Osteocyte (in vitro differentiated cells): ENCODE results near the gene AK9. TPM values are rescaled to one million over a fixed set of nuclear protein-coding genes. Genes with fewer than 3 reads are reported as not detected.

ENCODE experiments used
- DNase-seq: peaks from one replicate; pipeline ENCODE4 v3.0.0; 2021; ENCODE audit warnings: mixed read lengths; ENCODE audit not compliant: unreplicated experiment; ENCODE audit errors: extremely low spot score
- H3K27ac Mint-ChIP-seq: one replicate; pipeline ENCODE4 v1.8.0; 2021; ENCODE audit warnings: mild to moderate bottlenecking, mixed read lengths; ENCODE audit not compliant: unreplicated experiment
- H3K27me3 Mint-ChIP-seq: one replicate; pipeline ENCODE4 v1.8.0; 2021; ENCODE audit warnings: mixed read lengths; ENCODE audit not compliant: unreplicated experiment
- H3K36me3 Mint-ChIP-seq: one replicate; pipeline ENCODE4 v1.8.0; 2021; ENCODE audit warnings: mixed read lengths; ENCODE audit not compliant: unreplicated experiment
- H3K4me1 Mint-ChIP-seq: one replicate; pipeline ENCODE4 v1.8.0; 2021; ENCODE audit warnings: mixed read lengths; ENCODE audit not compliant: unreplicated experiment
- H3K4me3 Mint-ChIP-seq: one replicate; pipeline ENCODE4 v1.8.0; 2021; ENCODE audit warnings: mild to moderate bottlenecking, moderate library complexity, mixed read lengths; ENCODE audit not compliant: unreplicated experiment
- H3K9me3 Mint-ChIP-seq: one replicate; pipeline ENCODE4 v1.8.0; 2021; ENCODE audit warnings: mixed read lengths; ENCODE audit not compliant: unreplicated experiment
- total RNA-seq: library from RNA; stranded (reverse); gene quantifications from 2 replicates; pipeline ENCODE4 v1.2.1, GENCODE V29; 2021
- TF ChIP-seq, protein P1 (sequence below): fragments of 200-600 bp; sonication (generic); IDR thresholded peaks from 2 replicates; pipeline ENCODE4 v1.5.0; 2021; ENCODE audit warnings: antibody characterized with exemption, mild to moderate bottlenecking, moderate library complexity

The AK9 gene
- total RNA-seq, 1 donor from 2014 or later: 5.3 TPM

DNA sequence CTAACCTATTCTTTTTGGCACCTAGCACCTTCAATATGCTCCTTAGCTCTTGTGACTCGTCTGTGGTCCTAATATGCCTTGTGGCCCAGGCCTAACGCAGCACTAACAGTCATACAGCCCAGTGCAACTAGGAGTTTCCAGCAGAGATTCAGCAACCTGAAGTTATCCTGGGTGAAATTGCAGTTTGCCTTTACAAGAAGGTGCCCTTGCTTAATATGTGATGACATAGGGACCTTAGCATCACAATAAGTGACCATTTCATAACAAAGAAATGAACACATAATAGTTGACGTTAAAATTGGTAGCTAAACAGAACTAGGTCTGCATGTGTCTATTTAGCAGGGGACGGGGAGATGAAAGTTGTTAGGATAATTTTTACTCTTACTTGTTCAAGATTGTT, 10.2 kb upstream of the AK9 start:
- H3K27ac Mint-ChIP-seq: no peak overlapping the region
- TF ChIP-seq, protein P1, sequence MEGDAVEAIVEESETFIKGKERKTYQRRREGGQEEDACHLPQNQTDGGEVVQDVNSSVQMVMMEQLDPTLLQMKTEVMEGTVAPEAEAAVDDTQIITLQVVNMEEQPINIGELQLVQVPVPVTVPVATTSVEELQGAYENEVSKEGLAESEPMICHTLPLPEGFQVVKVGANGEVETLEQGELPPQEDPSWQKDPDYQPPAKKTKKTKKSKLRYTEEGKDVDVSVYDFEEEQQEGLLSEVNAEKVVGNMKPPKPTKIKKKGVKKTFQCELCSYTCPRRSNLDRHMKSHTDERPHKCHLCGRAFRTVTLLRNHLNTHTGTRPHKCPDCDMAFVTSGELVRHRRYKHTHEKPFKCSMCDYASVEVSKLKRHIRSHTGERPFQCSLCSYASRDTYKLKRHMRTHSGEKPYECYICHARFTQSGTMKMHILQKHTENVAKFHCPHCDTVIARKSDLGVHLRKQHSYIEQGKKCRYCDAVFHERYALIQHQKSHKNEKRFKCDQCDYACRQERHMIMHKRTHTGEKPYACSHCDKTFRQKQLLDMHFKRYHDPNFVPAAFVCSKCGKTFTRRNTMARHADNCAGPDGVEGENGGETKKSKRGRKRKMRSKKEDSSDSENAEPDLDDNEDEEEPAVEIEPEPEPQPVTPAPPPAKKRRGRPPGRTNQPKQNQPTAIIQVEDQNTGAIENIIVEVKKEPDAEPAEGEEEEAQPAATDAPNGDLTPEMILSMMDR: no peak
- no peaks in the 10 kb centered on the region for H3K4me1 Mint-ChIP-seq
- no peaks in the 10 kb centered on the region for H3K9me3 Mint-ChIP-seq
- no peaks in the 10 kb centered on the region for H3K27me3 Mint-ChIP-seq
- H3K4me3 Mint-ChIP-seq: no peak overlapping the region
- no peak for DNase-seq
- no peaks in the 10 kb centered on the region for H3K36me3 Mint-ChIP-seq

DNA sequence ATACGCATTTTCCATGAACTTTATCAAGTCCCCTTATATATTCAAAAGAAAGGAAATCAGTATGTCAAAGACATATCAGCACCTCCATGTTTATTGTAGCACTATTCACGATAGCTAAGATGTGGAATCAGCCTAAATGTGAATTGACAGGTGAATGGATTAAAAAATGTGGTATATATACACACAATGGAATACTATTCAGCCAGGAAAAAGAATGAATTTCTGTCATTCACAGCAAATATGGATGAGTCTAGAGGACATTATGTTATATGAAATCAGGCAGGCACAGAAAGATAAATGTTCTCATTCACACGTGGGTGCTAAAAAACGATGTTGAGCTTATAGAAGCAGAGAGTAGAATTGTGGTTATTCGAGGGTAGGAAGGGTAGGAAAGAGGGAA, 5.4 kb upstream of the AK9 start:
- Mint-ChIP-seq H3K9me3 (no peaks in the 10 kb centered on the region), H3K36me3 (peaks cover 9% of the 10 kb centered on the region), H3K4me1 (peaks cover 8% of the 10 kb centered on the region), H3K27me3 (no peaks in the 10 kb centered on the region), H3K4me3 (no peak overlapping the region), H3K27ac (no peak overlapping the region)
- no peak for DNase-seq
- TF ChIP-seq, protein P1: no peak

DNA sequence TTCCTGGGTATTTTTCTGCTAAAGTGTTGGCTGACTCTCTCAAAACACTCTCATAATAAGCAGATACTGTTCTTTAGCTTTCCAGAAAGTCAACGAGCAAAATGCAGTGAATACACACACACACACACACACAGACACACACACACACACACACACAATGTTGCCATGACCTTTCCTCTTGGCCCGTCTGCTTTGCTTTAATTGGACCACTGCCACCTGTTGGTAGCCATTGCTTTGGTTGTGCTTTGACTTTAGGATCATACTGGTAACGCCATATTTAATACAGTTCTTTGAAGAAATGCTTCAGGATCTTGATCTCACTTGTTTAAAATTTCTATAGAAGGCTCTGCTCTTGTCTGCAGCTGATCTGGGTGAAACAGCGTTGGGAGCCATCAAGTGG, 4.5 kb upstream of the AK9 start:
- Mint-ChIP-seq H3K9me3 (no peaks in the 10 kb centered on the region), H3K36me3 (peaks cover 9% of the 10 kb centered on the region), H3K27ac (no peak overlapping the region), H3K4me1 (peaks cover 8% of the 10 kb centered on the region), H3K27me3 (no peaks in the 10 kb centered on the region), H3K4me3 (no peak overlapping the region)
- no peak for DNase-seq
- TF ChIP-seq, protein P1: no peak

DNA sequence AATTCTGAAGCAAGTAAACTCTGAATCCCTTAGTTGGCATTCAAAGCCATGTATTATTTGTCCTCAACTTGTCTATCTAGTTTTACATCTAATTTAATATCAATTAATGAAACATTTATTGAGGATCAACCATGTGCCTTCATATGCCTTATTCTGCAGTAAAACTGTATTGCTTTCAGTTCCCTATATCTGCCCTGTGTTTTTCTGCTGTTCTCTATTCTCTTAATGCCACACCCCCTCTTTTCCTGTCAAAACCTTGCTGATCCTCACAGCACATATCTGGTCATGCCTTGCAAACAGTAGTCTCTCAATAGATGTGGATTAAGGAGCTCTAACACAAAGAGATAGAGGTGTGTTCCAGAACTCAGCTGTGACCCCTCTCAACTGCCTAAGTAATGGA, 2.1 kb upstream of the AK9 start:
- Mint-ChIP-seq H3K27me3 (no peaks in the 10 kb centered on the region), H3K4me1 (peaks cover 16% of the 10 kb centered on the region), H3K9me3 (no peaks in the 10 kb centered on the region), H3K27ac (no peak overlapping the region), H3K4me3 (no peak overlapping the region), H3K36me3 (peaks cover 9% of the 10 kb centered on the region)
- TF ChIP-seq, protein P1: no peak
- DNase-seq: no peak

DNA sequence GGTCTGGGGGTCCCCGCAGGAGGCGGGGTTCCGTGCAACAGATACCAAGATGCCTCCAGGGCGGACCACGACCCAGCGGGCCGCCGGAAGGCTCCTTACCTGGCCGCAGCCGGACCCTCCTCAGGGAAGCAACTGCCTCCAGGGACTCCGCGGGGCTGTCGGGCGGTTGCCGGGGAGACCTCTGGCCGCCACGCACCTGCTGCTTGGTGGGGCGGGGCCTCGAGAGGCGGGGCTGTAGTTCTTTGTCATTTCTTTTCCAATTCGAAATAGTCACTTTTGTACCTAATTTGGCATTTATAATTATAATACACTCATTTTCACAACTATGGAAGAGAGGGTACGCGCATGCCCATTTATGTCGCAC, 647 bp downstream of the AK9 start:
- Mint-ChIP-seq H3K4me3 (peak overlapping the region; percentile 93), H3K9me3 (no peaks in the 10 kb centered on the region), H3K4me1 (peaks cover 16% of the 10 kb centered on the region), H3K27ac (peak overlapping the region; percentile 90), H3K36me3 (peaks cover 3% of the 10 kb centered on the region), H3K27me3 (no peaks in the 10 kb centered on the region)
- TF ChIP-seq, protein P1: no peak
- no peak for DNase-seq
